GM12891 (cell line): ENCODE measurements around the gene AVEN.

ENCODE experiments used
- DNase-seq: peaks from one replicate; pipeline ENCODE4 v3.0.0; 2011; ENCODE audit warnings: low spot score; ENCODE audit not compliant: insufficient read length
- FAIRE-seq: peaks from 2 replicates; lab custom pipeline; 2011; peaks lifted over from hg19 to GRCh38; lab: Jason Lieb, UNC
- PAX5 ChIP-seq: IDR thresholded peaks from 2 replicates; pipeline ENCODE4 v1.6.1; 2011; ENCODE audit warnings: low read length, moderate library complexity, mild to moderate bottlenecking; ENCODE audit not compliant: insufficient read depth, severe bottlenecking
- POLR2A ChIP-seq: IDR thresholded peaks from 2 replicates; pipeline ENCODE4 v1.6.1; 2011; ENCODE audit warnings: low read depth, low read length, control low read depth
- POLR2AphosphoS5 ChIP-seq: IDR thresholded peaks from 2 replicates; pipeline ENCODE4 v1.6.1; 2011; ENCODE audit warnings: low read depth, low read length, control low read depth
- POU2F2 ChIP-seq: IDR thresholded peaks from 2 replicates; pipeline ENCODE4 v1.6.1; 2011; ENCODE audit warnings: low read depth, mild to moderate bottlenecking, control low read depth, low read length, moderate library complexity
- SPI1 ChIP-seq: IDR thresholded peaks from 2 replicates; pipeline ENCODE4 v1.6.1; 2011; ENCODE audit warnings: low read depth, low read length, control low read depth
- TAF1 ChIP-seq: IDR thresholded peaks from 2 replicates; pipeline ENCODE4 v1.6.1; 2011; ENCODE audit warnings: low read depth, low read length, control low read depth

The AVEN gene

DNA sequence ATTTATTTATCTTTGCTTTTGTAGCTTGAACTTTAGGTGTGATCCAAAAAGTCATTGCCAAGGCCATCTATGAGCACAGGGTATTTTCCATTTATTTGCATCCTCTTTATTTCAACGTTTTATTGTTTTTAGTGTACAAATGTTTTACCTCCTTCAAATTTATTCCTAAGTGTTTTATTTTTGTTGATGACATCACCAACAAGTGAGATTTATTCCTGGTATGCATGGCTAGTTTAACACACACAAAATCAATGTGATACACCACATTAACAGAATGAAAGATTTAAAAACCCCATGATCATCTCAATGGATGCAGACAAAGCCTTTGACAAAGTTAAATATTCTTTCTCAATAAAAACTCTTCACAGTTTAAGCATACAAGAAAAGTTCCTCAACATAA, 137.0 kb downstream of the AVEN start:
- DNase-seq, result no peak
- TF ChIP-seq POU2F2 (no peak), PAX5 (no peak)
- no peak for FAIRE-seq

DNA sequence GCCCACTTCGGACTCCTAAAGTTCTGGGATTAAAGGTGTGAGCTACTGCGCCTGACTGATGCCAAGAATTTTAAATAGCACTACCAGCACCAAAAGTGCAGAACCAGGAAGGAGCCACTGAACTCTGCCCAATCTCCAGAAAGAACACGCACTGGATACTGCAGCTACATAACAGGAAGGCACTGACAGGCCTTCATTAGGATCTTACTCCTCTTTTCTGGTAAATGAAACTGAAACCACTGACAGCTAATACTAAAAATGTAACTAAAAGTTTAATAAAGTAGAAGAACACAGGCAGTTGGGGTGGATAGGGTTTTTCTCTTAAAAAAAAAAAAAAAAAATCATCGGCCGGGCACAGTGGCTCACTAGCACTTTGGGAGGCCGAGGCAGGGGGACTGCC, 144.8 kb downstream of the AVEN start:
- FAIRE-seq (no peak), DNase-seq (no peak)
- TF ChIP-seq SPI1 (no peak), POU2F2 (no peak), TAF1 (no peak), PAX5 (no peak), POLR2A (no peak), POLR2AphosphoS5 (no peak)

DNA sequence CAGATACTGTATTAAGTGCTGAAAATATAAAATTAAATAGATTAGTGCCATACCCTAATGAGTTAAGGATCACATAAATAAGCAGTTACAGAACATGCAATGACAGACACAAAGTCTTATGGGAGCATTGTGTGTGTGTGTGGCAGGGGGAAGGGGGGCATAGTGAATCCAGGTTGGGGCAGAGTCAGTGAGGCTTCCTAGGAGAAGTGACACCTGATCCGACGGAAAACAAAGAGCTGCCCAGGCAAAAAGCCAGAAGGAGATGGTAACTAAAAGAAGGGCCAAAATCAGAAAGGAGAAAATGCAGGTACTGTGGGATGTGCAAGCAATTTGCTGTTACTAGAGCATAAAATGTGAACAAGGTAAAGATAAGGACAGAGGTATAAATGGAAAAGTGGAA, 150.8 kb downstream of the AVEN start:
- no peak for FAIRE-seq
- no peak for TF ChIP-seq POLR2A
- no peak for TF ChIP-seq PAX5
- no peak for TF ChIP-seq POLR2AphosphoS5
- no peak for TF ChIP-seq TAF1
- TF ChIP-seq SPI1, result no peak
- no peak for TF ChIP-seq POU2F2
- no peak for DNase-seq

DNA sequence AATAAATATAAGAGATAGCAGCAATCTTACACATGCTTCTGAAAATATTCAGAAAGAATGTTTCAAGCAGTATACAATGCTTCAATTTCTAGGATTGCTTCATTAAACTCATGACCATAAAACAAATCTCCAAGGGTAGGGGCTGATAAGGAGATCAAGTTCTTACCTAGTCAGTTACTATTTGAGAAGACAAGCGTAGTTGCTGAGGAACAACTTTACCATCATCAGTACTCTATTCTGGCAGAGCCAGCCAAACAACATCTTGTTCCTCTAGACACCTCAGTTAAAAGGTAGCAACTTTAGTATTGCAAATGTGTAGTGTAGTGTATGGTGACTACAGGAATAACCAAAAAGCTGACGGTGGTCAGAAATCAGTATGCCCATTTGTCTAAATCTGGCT, 156.1 kb downstream of the AVEN start:
- FAIRE-seq (no peak), DNase-seq (no peak)

DNA sequence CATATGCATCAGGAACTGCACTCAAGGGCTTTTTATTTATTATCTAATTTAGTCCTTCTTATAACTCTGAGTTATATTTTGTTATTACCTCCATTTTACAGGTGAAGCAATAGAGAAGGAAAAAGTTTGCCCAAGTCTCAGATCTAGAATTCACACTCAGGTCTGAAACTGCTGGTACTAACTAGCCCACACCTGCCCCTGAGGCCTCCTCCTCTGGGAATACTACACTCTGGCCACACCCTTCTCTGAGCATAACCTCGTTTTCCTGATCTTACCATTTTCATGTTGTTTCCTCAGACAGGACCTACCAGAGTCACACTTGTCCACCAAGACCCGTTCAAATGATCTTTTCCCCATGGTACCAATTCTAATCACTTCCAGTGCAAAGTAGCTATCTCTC, 164.8 kb downstream of the AVEN start:
- FAIRE-seq (no peak), DNase-seq (no peak)
- TF ChIP-seq PAX5, result no peak
- no peak for TF ChIP-seq TAF1
- TF ChIP-seq POU2F2, result no peak
- no peak for TF ChIP-seq SPI1
- no peak for TF ChIP-seq POLR2AphosphoS5

More for the DNA sequence above, 156.1 kb downstream of the AVEN start:
- TF ChIP-seq POLR2A (no peak), POLR2AphosphoS5 (no peak), TAF1 (no peak), POU2F2 (no peak), SPI1 (no peak), PAX5 (no peak)

DNA sequence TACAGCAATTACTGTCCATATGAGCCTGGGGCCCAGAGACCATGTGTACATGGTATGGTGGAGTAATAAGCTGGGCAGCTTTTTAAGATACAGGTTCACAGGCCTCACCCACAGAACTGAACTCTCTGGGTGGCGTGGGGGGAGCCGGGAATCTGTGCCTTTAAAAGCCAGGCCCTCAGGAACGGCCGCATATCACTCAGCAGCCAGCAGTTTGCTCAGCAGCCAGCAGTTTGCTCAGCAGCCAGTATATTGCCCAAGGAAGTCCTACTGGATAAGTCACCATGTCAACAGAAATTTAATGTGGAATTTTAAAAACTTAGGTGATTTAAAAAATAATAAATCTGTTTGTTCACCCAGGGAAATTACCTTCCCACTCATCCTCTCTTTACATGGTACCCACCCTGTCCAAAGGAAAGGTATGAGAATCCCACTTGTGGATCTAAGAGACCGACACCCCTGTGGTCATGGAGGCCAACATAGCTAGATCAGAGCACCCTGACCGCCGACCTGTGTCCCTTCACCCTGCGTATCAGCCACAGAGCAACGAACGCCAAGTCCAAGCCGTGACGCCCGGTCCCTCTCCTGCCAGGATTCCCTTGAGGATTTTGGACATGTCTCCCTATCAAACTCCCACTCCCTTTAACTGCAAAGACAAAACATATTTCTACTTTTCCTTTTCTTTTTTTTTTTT, 166.4 kb downstream of the AVEN start:
- TF ChIP-seq POLR2A (no peak), SPI1 (no peak), TAF1 (no peak)
- no peak for DNase-seq
- no peak for FAIRE-seq

DNA sequence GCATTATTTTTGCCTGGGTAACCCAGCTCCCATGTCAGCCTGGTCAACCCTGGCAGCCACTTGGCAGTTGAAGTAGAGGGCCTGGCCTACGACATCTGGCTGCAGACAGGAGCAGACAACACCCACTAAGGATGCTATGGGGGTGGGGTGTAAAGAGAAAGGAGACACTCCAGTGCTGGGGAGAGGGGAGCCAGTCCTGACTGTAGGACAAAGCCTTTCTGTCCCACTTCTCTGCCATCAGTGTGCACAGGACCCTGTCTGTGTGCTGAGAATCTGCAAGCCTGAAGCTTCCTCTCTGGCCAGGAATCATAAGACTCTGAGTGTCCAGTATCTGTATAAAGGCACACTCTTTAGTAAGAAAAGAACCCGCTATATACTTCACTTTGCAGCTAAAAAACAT, 167.0 kb downstream of the AVEN start:
- FAIRE-seq (no peak), DNase-seq (no peak)

DNA sequence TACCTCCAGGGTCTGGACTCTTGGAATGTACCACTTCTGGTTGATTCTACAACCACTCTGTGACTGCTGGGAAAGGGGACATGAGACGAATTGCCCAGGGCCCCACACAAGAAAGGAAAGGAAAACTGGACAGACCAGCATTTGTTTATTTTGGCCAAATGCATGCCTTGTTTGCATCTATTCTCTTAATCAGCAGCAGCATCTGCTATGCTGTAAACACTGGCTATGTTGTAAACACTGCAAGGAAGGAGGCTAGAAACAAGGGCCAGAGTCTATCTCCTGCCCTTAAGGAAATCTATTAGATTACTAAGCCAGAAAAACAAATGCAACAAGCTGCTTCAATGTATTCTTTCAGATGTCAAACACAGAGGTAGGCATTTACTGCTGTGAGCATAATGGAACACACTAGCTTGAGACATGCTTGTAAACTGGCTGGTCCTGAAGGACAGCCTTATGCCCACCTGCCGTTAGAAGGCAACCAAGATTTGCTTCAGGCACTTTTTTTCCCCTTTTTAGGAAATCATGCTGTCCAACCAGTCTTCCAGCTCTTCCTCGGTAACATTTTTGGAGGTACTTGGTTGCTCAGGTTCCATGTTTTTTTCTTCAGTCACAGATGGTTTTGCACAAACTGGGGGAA, 172.8 kb downstream of the AVEN start:
- TF ChIP-seq POU2F2 (no peak), POLR2AphosphoS5 (no peak), TAF1 (no peak), SPI1 (no peak), PAX5 (no peak), POLR2A (no peak)
- DNase-seq (no peak), FAIRE-seq (no peak)

More for the DNA sequence above, 167.0 kb downstream of the AVEN start:
- TF ChIP-seq PAX5 (no peak), SPI1 (no peak), POLR2AphosphoS5 (no peak), TAF1 (no peak)

DNA sequence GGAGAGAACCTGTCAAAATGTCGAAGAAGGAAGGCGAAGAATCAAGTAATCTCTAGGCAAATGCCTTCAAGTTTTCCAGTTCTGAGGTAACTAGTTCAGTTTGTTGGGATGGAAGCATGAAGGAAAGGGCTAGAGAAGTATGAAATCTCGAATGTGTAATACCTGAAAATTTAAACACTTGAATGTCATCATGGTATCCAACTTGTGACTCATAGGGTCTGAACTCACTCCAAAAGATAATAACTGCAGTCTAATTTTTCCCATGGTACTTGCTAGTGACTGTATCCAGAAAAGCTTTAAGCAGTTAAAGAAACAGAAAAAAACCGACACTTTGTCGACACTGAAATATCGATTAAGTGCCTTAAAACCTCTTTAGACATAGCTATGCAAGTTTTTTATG, 173.6 kb downstream of the AVEN start:
- FAIRE-seq (no peak), DNase-seq (no peak)
- no peak for TF ChIP-seq POLR2AphosphoS5
- no peak for TF ChIP-seq TAF1
- no peak for TF ChIP-seq POU2F2
- TF ChIP-seq POLR2A, result no peak
- no peak for TF ChIP-seq PAX5
- no peak for TF ChIP-seq SPI1

DNA sequence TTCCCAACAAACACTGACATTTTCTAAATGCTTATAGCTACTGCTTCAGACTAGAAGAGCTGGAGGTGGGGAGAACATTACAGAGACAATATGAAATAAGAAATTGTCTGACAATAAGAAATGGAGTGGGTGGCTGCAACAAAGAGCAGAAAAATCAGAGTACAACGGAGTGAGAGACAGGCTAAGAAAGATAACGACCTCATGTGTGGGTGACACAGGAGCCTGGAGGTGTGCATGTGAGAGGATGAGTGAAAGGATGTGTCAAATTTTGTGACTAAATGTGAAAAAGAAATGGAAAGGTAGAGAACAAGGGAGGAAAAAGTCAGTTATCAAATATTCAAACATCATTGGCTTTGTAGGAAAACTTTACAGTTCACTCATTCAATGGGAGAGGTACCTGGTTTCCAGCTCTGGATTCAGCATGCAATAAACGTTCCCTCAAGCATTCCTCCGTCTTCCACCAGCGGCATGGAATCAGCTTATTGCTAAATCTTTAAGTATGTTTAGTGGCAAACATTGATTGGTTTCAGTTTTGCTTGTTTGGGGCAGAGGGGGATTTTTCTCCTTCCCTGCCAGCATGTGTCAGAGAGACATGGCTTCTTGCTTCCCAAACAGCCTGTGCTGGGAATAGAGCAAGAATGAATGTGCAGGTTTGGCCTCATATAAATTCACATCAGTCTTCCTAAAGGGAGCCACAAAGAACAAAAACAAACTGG, 174.5 kb downstream of the AVEN start:
- FAIRE-seq (no peak), DNase-seq (no peak)
- TF ChIP-seq PAX5, result no peak
- no peak for TF ChIP-seq SPI1
- TF ChIP-seq TAF1, result no peak
- TF ChIP-seq POLR2A, result no peak
- no peak for TF ChIP-seq POLR2AphosphoS5
- no peak for TF ChIP-seq POU2F2
